ENCODE results near the gene CRIM1.

DNA sequence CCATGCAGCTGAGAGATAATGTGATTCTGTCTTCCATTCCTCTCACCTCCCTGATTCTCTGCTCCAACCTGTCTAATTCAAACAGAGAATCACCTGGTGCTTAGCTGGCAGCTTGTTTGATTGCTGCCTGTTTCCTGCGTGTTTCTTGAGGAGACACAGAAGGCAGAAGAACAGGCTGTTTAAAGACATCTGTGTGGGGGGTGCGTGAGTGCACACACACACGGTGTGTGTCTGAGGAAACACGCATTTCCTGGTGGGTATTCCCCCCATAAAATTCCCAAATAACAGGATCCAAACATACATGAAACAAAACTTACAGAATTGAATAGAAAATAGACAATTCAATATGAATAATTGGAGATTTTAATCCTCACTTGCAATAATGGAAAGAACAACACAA, 29.3 kb upstream of the CRIM1 start:
- no peak for TF ChIP-seq POLR2A (IDR thresholded peaks at IDR 0.05)
- TF ChIP-seq, protein P1, sequence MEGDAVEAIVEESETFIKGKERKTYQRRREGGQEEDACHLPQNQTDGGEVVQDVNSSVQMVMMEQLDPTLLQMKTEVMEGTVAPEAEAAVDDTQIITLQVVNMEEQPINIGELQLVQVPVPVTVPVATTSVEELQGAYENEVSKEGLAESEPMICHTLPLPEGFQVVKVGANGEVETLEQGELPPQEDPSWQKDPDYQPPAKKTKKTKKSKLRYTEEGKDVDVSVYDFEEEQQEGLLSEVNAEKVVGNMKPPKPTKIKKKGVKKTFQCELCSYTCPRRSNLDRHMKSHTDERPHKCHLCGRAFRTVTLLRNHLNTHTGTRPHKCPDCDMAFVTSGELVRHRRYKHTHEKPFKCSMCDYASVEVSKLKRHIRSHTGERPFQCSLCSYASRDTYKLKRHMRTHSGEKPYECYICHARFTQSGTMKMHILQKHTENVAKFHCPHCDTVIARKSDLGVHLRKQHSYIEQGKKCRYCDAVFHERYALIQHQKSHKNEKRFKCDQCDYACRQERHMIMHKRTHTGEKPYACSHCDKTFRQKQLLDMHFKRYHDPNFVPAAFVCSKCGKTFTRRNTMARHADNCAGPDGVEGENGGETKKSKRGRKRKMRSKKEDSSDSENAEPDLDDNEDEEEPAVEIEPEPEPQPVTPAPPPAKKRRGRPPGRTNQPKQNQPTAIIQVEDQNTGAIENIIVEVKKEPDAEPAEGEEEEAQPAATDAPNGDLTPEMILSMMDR (IDR thresholded peaks at IDR 0.05 in 4 of 5, conservative IDR thresholded peaks at IDR 0.05 in 1 of 5) = no peak
